AG04449 (cell line): ENCODE data around the gene HDAC10.
A peak's percentile ranks its signal among the peaks of the same experiment; 100 is the strongest.
"Not testable (repeated sequence)": the region's sequence is repeated elsewhere in the genome, so short reads cannot be mapped to it uniquely, and the experiment has no call there.

Source experiments
- CTCF ChIA-PET: fragments of 350-600 bp; formaldehyde crosslinking; extraction: SDS; loops from one replicate; lab custom pipeline; 2021; ENCODE audit warnings: antibody characterized with exemption; lab: Yijun Ruan, JAX
- POLR2A ChIA-PET: fragments of 400-600, 350-600 bp; formaldehyde crosslinking; extraction: SDS; loops from one replicate; lab custom pipeline; 2020; ENCODE audit warnings: antibody characterized with exemption, inconsistent platforms; lab: Yijun Ruan, JAX
- DNase-seq: peaks from one replicate; pipeline ENCODE4 v3.0.0-alpha.2; 2010; ENCODE audit warnings: low read depth, low spot score
- H3K4me3 ChIP-seq: 2 replicates; pipeline ENCODE4 v1.5.1; 2011; ENCODE audit warnings: low read depth, mild to moderate bottlenecking, control low read depth, low read length
- TF ChIP-seq, protein P1 (sequence below): IDR thresholded peaks from one replicate; pipeline ENCODE4 v1.5.1; 2011; ENCODE audit warnings: mild to moderate bottlenecking, moderate library complexity, low read length, control low read depth, inconsistent platforms; ENCODE audit not compliant: insufficient read depth; ENCODE audit errors: missing control alignments

Gene HDAC10

GRCh38 chr22:50208430-50208938 is 42.6 kb downstream of the HDAC10 start:
- DNase-seq: no peak

GRCh38 chr22:50207383-50208140 is 43.5 kb downstream of the HDAC10 start:
- CTCF ChIA-PET: interaction anchor here (0.7 to 3.8 kb wide), 12 partner anchors 8 to 277 kb away, joined by 3 to 24 read pairs (median 4); no protein-coding TSS in a partner anchor
- TF ChIP-seq, protein P1, sequence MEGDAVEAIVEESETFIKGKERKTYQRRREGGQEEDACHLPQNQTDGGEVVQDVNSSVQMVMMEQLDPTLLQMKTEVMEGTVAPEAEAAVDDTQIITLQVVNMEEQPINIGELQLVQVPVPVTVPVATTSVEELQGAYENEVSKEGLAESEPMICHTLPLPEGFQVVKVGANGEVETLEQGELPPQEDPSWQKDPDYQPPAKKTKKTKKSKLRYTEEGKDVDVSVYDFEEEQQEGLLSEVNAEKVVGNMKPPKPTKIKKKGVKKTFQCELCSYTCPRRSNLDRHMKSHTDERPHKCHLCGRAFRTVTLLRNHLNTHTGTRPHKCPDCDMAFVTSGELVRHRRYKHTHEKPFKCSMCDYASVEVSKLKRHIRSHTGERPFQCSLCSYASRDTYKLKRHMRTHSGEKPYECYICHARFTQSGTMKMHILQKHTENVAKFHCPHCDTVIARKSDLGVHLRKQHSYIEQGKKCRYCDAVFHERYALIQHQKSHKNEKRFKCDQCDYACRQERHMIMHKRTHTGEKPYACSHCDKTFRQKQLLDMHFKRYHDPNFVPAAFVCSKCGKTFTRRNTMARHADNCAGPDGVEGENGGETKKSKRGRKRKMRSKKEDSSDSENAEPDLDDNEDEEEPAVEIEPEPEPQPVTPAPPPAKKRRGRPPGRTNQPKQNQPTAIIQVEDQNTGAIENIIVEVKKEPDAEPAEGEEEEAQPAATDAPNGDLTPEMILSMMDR: no peak
- no peak for DNase-seq
- H3K4me3 ChIP-seq: no peak overlapping the region
- POLR2A ChIA-PET: no interaction called here

More at GRCh38 chr22:50208430-50208938, 42.6 kb downstream of the HDAC10 start:
- no peak overlapping the region for H3K4me3 ChIP-seq
- TF ChIP-seq, protein P1: no peak
- POLR2A ChIA-PET: no interaction called here
- CTCF ChIA-PET: interaction anchor here (0.6 to 3.8 kb wide), 15 partner anchors 7 to 278 kb away, joined by 3 to 24 read pairs (median 4); no protein-coding TSS in a partner anchor

- CTCF ChIA-PET: interaction anchor here (0.6 to 3.8 kb wide), 12 partner anchors 9 to 277 kb away, joined by 3 to 22 read pairs (median 4); no protein-coding TSS in a partner anchor
- POLR2A ChIA-PET: no interaction called here
- TF ChIP-seq, protein P1: peak; percentile 53
- no peak overlapping the region for H3K4me3 ChIP-seq
- DNase-seq: no peak
These were observed 44.5 kb downstream of the HDAC10 start for GRCh38 chr22:50206599-50206998.

GRCh38 chr22:50205781-50206569 is 45.1 kb downstream of the HDAC10 start:
- POLR2A ChIA-PET: no interaction called here
- TF ChIP-seq, protein P1: no peak
- H3K4me3 ChIP-seq: no peak overlapping the region
- no peak for DNase-seq
- CTCF ChIA-PET: interaction anchor here (0.6 to 3.8 kb wide), 11 partner anchors 10 to 276 kb away, joined by 3 to 22 read pairs (median 5); no protein-coding TSS in a partner anchor

- POLR2A ChIA-PET: not testable (repeated sequence)
These were observed 46.1 kb downstream of the HDAC10 start for GRCh38 chr22:50204998-50205397.

DNA sequence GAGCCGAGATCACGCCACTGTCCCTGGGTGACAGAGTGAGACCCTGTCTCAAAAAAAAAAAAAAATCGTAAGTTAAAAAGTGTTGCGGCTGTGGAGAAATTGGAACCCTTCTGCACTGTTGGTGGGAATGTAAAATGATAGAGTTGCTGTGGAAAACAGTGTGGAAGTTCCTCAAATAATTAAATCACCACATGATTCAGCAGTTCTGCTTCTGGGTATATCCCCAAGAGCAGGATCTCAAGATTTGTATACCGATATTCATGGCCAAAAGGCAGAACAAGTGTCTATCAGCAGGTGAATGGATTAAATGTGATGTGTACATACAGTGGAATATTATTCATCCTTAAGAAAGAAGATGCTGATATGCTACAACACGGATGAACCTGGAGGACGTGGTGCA is 46.5 kb downstream of the HDAC10 start:
- POLR2A ChIA-PET: no interaction called here
- no peak for DNase-seq
- H3K4me3 ChIP-seq: no peak overlapping the region
- CTCF ChIA-PET: interaction anchor here (1.3 to 3.7 kb wide), 4 partner anchors 11 to 284 kb away, joined by 4 to 15 read pairs (median 7); no protein-coding TSS in a partner anchor
- TF ChIP-seq, protein P1: no peak

More at GRCh38 chr22:50204998-50205397, 46.1 kb downstream of the HDAC10 start:
- CTCF ChIA-PET: interaction anchor here (1.4 to 3.7 kb wide), 3 partner anchors 11 to 37 kb away, joined by 5 to 15 read pairs (median 9); no protein-coding TSS in a partner anchor
- not testable (repeated sequence) for H3K4me3 ChIP-seq, DNase-seq
